Activated naive CD4-positive, alpha-beta T cell treated with anti-CD3 and anti-CD28 coated beads, Interleukin-2, amount 10 ng/mL, durations not matched to agents 7 days and 5 days (primary cell): ENCODE data around the gene SIX2.
A peak's percentile ranks its signal among the peaks of the same experiment; 100 is the strongest.

Experiments used
- CTCF ChIA-PET: fragments of 350-600 bp; sonication (Branson Sonifier 250); formaldehyde crosslinking; loops from one replicate; lab custom pipeline; 2021; ENCODE audit warnings: antibody characterized with exemption; lab: Charles Lee
- DNase-seq: peaks from one replicate; pipeline ENCODE4 v3.0.0-alpha.2; 2020
- H3K27ac Mint-ChIP-seq: one replicate; pipeline ENCODE4 v1.8.0; 2021; ENCODE audit warnings: mild to moderate bottlenecking, moderate library complexity, mixed read lengths
- H3K27me3 Mint-ChIP-seq: one replicate; pipeline ENCODE4 v1.8.0; 2021; ENCODE audit warnings: mild to moderate bottlenecking, mixed read lengths
- H3K36me3 Mint-ChIP-seq: one replicate; pipeline ENCODE4 v1.8.0; 2021; ENCODE audit warnings: mixed read lengths
- H3K4me1 Mint-ChIP-seq: one replicate; pipeline ENCODE4 v1.8.0; 2021; ENCODE audit warnings: mixed read lengths
- H3K4me3 Mint-ChIP-seq: one replicate; pipeline ENCODE4 v1.8.0; 2021; ENCODE audit warnings: mild to moderate bottlenecking, moderate library complexity, mixed read lengths
- H3K9me3 Mint-ChIP-seq: one replicate; pipeline ENCODE4 v1.8.0; 2021; ENCODE audit warnings: mixed read lengths

Gene SIX2

GRCh38 chr2:45002686-45003085 is 6.6 kb downstream of the SIX2 start:
- H3K36me3 Mint-ChIP-seq, result no peaks in the 10 kb centered on the region
- peaks cover 100% of the 10 kb centered on the region for H3K27me3 Mint-ChIP-seq
- no peak overlapping the region for H3K27ac Mint-ChIP-seq
- H3K4me3 Mint-ChIP-seq, result no peak overlapping the region
- H3K4me1 Mint-ChIP-seq, result peaks cover 14% of the 10 kb centered on the region
- no peaks in the 10 kb centered on the region for H3K9me3 Mint-ChIP-seq
- CTCF ChIA-PET, result no interaction called here
- DNase-seq, result no peak

- H3K27ac Mint-ChIP-seq, result no peak overlapping the region
These were observed 7.3 kb downstream of the SIX2 start for GRCh38 chr2:45001869-45002385.

GRCh38 chr2:45000921-45001868 is 8.1 kb downstream of the SIX2 start:
- Mint-ChIP-seq H3K4me1 (peaks cover 11% of the 10 kb centered on the region), H3K4me3 (no peak overlapping the region), H3K36me3 (no peaks in the 10 kb centered on the region), H3K27me3 (peaks cover 100% of the 10 kb centered on the region), H3K27ac (no peak overlapping the region), H3K9me3 (no peaks in the 10 kb centered on the region)
- CTCF ChIA-PET, result interaction anchor here (0.7 to 1.8 kb wide), 3 partner anchors 13 to 578 kb away, joined by 3 to 4 read pairs (median 4); no protein-coding TSS in a partner anchor
- DNase-seq, result no peak

More at GRCh38 chr2:45001869-45002385, 7.3 kb downstream of the SIX2 start:
- Mint-ChIP-seq H3K27me3 (peaks cover 100% of the 10 kb centered on the region), H3K9me3 (no peaks in the 10 kb centered on the region), H3K4me3 (no peak overlapping the region), H3K4me1 (peaks cover 14% of the 10 kb centered on the region), H3K36me3 (no peaks in the 10 kb centered on the region)
- CTCF ChIA-PET, result interaction anchor here (1.0 kb wide), 1 partner anchor 26 kb away, joined by 4 read pairs; no protein-coding TSS in a partner anchor
- no peak for DNase-seq

GRCh38 chr2:45000341-45000901 is 8.8 kb downstream of the SIX2 start:
- Mint-ChIP-seq H3K27me3 (peaks cover 100% of the 10 kb centered on the region), H3K36me3 (no peaks in the 10 kb centered on the region), H3K4me3 (no peak overlapping the region), H3K9me3 (no peaks in the 10 kb centered on the region), H3K4me1 (peaks cover 11% of the 10 kb centered on the region), H3K27ac (no peak overlapping the region)
- DNase-seq, result no peak
- CTCF ChIA-PET, result interaction anchor here (0.7 to 1.8 kb wide), 4 partner anchors 10 to 579 kb away, joined by 3 to 4 read pairs (median 4); no protein-coding TSS in a partner anchor

- Mint-ChIP-seq H3K36me3 (no peaks in the 10 kb centered on the region), H3K9me3 (no peaks in the 10 kb centered on the region), H3K4me1 (peaks cover 11% of the 10 kb centered on the region), H3K27ac (no peak overlapping the region), H3K4me3 (no peak overlapping the region), H3K27me3 (peaks cover 95% of the 10 kb centered on the region)
- DNase-seq, result no peak
- CTCF ChIA-PET, result interaction anchor here (0.9 to 1.8 kb wide), 4 partner anchors 11 to 44 kb away, joined by 3 to 4 read pairs (median 4); no protein-coding TSS in a partner anchor
These were observed 9.7 kb downstream of the SIX2 start for GRCh38 chr2:44999540-44999939.

- H3K27ac Mint-ChIP-seq, result no peak overlapping the region
- no peaks in the 10 kb centered on the region for H3K9me3 Mint-ChIP-seq
- no peaks in the 10 kb centered on the region for H3K36me3 Mint-ChIP-seq
- H3K4me3 Mint-ChIP-seq, result no peak overlapping the region
- H3K4me1 Mint-ChIP-seq, result peaks cover 7% of the 10 kb centered on the region
- no peak for DNase-seq
- H3K27me3 Mint-ChIP-seq, result peaks cover 90% of the 10 kb centered on the region
- CTCF ChIA-PET, result interaction anchor here (1.2 to 1.9 kb wide), 2 partner anchors 16 to 19 kb away, joined by 3 to 6 read pairs; no protein-coding TSS in a partner anchor
These were observed 11.3 kb downstream of the SIX2 start for GRCh38 chr2:44997963-44998362.

- Mint-ChIP-seq H3K4me3 (no peak overlapping the region), H3K27me3 (peaks cover 84% of the 10 kb centered on the region), H3K27ac (no peak overlapping the region), H3K9me3 (no peaks in the 10 kb centered on the region), H3K36me3 (no peaks in the 10 kb centered on the region), H3K4me1 (peaks cover 2% of the 10 kb centered on the region)
- CTCF ChIA-PET, result interaction anchor here (1.0 kb wide), 1 partner anchor 13 kb away, joined by 3 read pairs; no protein-coding TSS in a partner anchor
- no peak for DNase-seq
These were observed 12.9 kb downstream of the SIX2 start for GRCh38 chr2:44996356-44996755.

- Mint-ChIP-seq H3K27ac (no peak overlapping the region), H3K9me3 (no peaks in the 10 kb centered on the region), H3K27me3 (peaks cover 77% of the 10 kb centered on the region), H3K4me1 (no peaks in the 10 kb centered on the region), H3K36me3 (no peaks in the 10 kb centered on the region), H3K4me3 (no peak overlapping the region)
- CTCF ChIA-PET, result no interaction called here
- DNase-seq, result no peak
These were observed 14.9 kb downstream of the SIX2 start for GRCh38 chr2:44994377-44994776.

- no peaks in the 10 kb centered on the region for H3K36me3 Mint-ChIP-seq
- H3K27ac Mint-ChIP-seq, result no peak overlapping the region
- peaks cover 3% of the 10 kb centered on the region for H3K9me3 Mint-ChIP-seq
- no peak for DNase-seq
- no peak overlapping the region for H3K4me3 Mint-ChIP-seq
- H3K4me1 Mint-ChIP-seq, result no peaks in the 10 kb centered on the region
- H3K27me3 Mint-ChIP-seq, result peaks cover 40% of the 10 kb centered on the region
- CTCF ChIA-PET, result no interaction called here
These were observed 20.1 kb downstream of the SIX2 start for GRCh38 chr2:44989176-44989575.

GRCh38 chr2:44983836-44984604 is 25.2 kb downstream of the SIX2 start:
- H3K4me1 Mint-ChIP-seq, result no peaks in the 10 kb centered on the region
- no peak for DNase-seq
- no peaks in the 10 kb centered on the region for H3K36me3 Mint-ChIP-seq
- H3K27me3 Mint-ChIP-seq, result peaks cover 24% of the 10 kb centered on the region
- H3K27ac Mint-ChIP-seq, result no peak overlapping the region
- no peak overlapping the region for H3K4me3 Mint-ChIP-seq
- peaks cover 3% of the 10 kb centered on the region for H3K9me3 Mint-ChIP-seq
- CTCF ChIA-PET, result interaction anchor here (0.8 to 4.9 kb wide), 5 partner anchors 12 to 594 kb away, joined by 3 to 40 read pairs (median 3); no protein-coding TSS in a partner anchor

GRCh38 chr2:44981714-44982108 is 27.5 kb downstream of the SIX2 start:
- H3K4me3 Mint-ChIP-seq, result no peak overlapping the region
- H3K36me3 Mint-ChIP-seq, result no peaks in the 10 kb centered on the region
- no peak overlapping the region for H3K27ac Mint-ChIP-seq
- peak; percentile 74 for DNase-seq
- H3K27me3 Mint-ChIP-seq, result peaks cover 25% of the 10 kb centered on the region
- CTCF ChIA-PET, result interaction anchor here (0.5 to 4.9 kb wide), 16 partner anchors 9 to 1340 kb away, joined by 3 to 40 read pairs (median 4); no protein-coding TSS in a partner anchor
- H3K4me1 Mint-ChIP-seq, result no peaks in the 10 kb centered on the region
- H3K9me3 Mint-ChIP-seq, result no peaks in the 10 kb centered on the region

- H3K4me1 Mint-ChIP-seq, result no peaks in the 10 kb centered on the region
- H3K4me3 Mint-ChIP-seq, result no peak overlapping the region
- CTCF ChIA-PET, result interaction anchor here (0.5 to 4.9 kb wide), 16 partner anchors 8 to 1341 kb away, joined by 3 to 40 read pairs (median 4); no protein-coding TSS in a partner anchor
- DNase-seq, result no peak
- H3K27ac Mint-ChIP-seq, result no peak overlapping the region
- peaks cover 25% of the 10 kb centered on the region for H3K27me3 Mint-ChIP-seq
- H3K36me3 Mint-ChIP-seq, result no peaks in the 10 kb centered on the region
- H3K9me3 Mint-ChIP-seq, result no peaks in the 10 kb centered on the region
These were observed 28.2 kb downstream of the SIX2 start for GRCh38 chr2:44980751-44981713.
